Progenitor cell of endocrine pancreas (in vitro differentiated cells): ENCODE measurements around the gene ZNF616. TPM values are rescaled to one million over a fixed set of nuclear protein-coding genes. Genes with fewer than 3 reads are reported as not detected.
"Not testable (repeated sequence)": the region's sequence is repeated elsewhere in the genome, so short reads cannot be mapped to it uniquely, and the experiment has no call there.

Experiments
- DNase-seq: peaks from one replicate; pipeline ENCODE4 v3.0.0; 2021; ENCODE audit warnings: low spot score; ENCODE audit not compliant: unreplicated experiment
- H3K27ac Mint-ChIP-seq: 2 replicates; pipeline ENCODE4 v1.8.0; 2021; ENCODE audit warnings: mild to moderate bottlenecking, moderate library complexity, mixed read lengths
- H3K27me3 Mint-ChIP-seq: 2 replicates; pipeline ENCODE4 v1.8.0; 2021; ENCODE audit warnings: mixed read lengths
- H3K36me3 Mint-ChIP-seq: 2 replicates; pipeline ENCODE4 v1.8.0; 2022; ENCODE audit warnings: mixed read lengths; ENCODE audit not compliant: insufficient read depth
- H3K4me1 Mint-ChIP-seq: 2 replicates; pipeline ENCODE4 v1.8.0; 2021; ENCODE audit warnings: low read depth, mixed read lengths
- H3K4me3 Mint-ChIP-seq: 2 replicates; pipeline ENCODE4 v1.8.0; 2021; ENCODE audit warnings: low read depth, mild to moderate bottlenecking, moderate library complexity, mixed read lengths
- H3K9me3 Mint-ChIP-seq: 2 replicates; pipeline ENCODE4 v1.8.0; 2021; ENCODE audit warnings: low read depth, mixed read lengths
- CTCF ChIP-seq: fragments of 200-600 bp; sonication (generic); IDR thresholded peaks from one replicate; pipeline ENCODE4 v1.5.0; 2021; ENCODE audit warnings: antibody characterized with exemption, mild to moderate bottlenecking; ENCODE audit not compliant: unreplicated experiment
- total RNA-seq: library from RNA; stranded (reverse); gene quantifications from 2 replicates; pipeline ENCODE4 v1.2.1, GENCODE V29; 2021

Gene ZNF616
- total RNA-seq, 1 donor from 2014 or later: 28.5 TPM

GRCh38 chr19:52102782-52103181 is 37.0 kb downstream of the ZNF616 start:
- H3K9me3 Mint-ChIP-seq: peaks cover 22% of the 10 kb centered on the region

GRCh38 chr19:52101866-52102562 is 37.7 kb downstream of the ZNF616 start:
- no peak for DNase-seq
- no peaks in the 10 kb centered on the region for H3K27me3 Mint-ChIP-seq
- H3K4me1 Mint-ChIP-seq: no peaks in the 10 kb centered on the region
- peaks cover 20% of the 10 kb centered on the region for H3K9me3 Mint-ChIP-seq
- peaks cover 3% of the 10 kb centered on the region for H3K36me3 Mint-ChIP-seq
- H3K4me3 Mint-ChIP-seq: no peak overlapping the region
- no peak for TF ChIP-seq CTCF
- H3K27ac Mint-ChIP-seq: no peak overlapping the region

More at GRCh38 chr19:52102782-52103181, 37.0 kb downstream of the ZNF616 start:
- Mint-ChIP-seq H3K27me3 (no peaks in the 10 kb centered on the region), H3K36me3 (peaks cover 7% of the 10 kb centered on the region), H3K4me3 (no peak overlapping the region), H3K4me1 (no peaks in the 10 kb centered on the region), H3K27ac (no peak overlapping the region)
- DNase-seq: no peak
- TF ChIP-seq CTCF: no peak

GRCh38 chr19:52099497-52100138 is 40.1 kb downstream of the ZNF616 start:
- no peaks in the 10 kb centered on the region for H3K27me3 Mint-ChIP-seq
- no peak overlapping the region for H3K27ac Mint-ChIP-seq
- peaks cover 4% of the 10 kb centered on the region for H3K4me1 Mint-ChIP-seq
- peaks cover 3% of the 10 kb centered on the region for H3K36me3 Mint-ChIP-seq
- no peak overlapping the region for H3K4me3 Mint-ChIP-seq
- TF ChIP-seq CTCF: no peak
- H3K9me3 Mint-ChIP-seq: peaks cover 19% of the 10 kb centered on the region
- DNase-seq: no peak

- Mint-ChIP-seq H3K4me3 (peak overlapping the region; percentile 93), H3K36me3 (peaks cover 27% of the 10 kb centered on the region), H3K4me1 (peaks cover 16% of the 10 kb centered on the region), H3K9me3 (peaks cover 20% of the 10 kb centered on the region)
- DNase-seq, H3K27me3 Mint-ChIP-seq, H3K27ac Mint-ChIP-seq: not testable (repeated sequence)
Measured at GRCh38 chr19:52096416-52096815, 43.3 kb downstream of the ZNF616 start.

- Mint-ChIP-seq H3K4me3 (peak within 1 kb of the TSS; percentile 93), H3K27ac (peak within 1 kb of the TSS; percentile 96), H3K36me3 (peaks cover 36% of the 10 kb centered on the region), H3K27me3 (no peaks in the 10 kb centered on the region), H3K9me3 (peaks cover 26% of the 10 kb centered on the region), H3K4me1 (peaks cover 16% of the 10 kb centered on the region)
- no peak for TF ChIP-seq CTCF
- peak; percentile 90 for DNase-seq
Measured at GRCh38 chr19:52095172-52096014, 44.3 kb downstream of the ZNF616 start, which contains the start of gene ZNF841. Gene ZNF841, minus strand, starts transcription at chr19:52095765. Its CDS starts 10,964 bp downstream, at chr19:52084801.
